GM20431 (cell line): ENCODE measurements around the gene USF3.

Source experiments
- in situ Hi-C: fragments of 300-500 bp; cut with MseI, MboI; formaldehyde crosslinking; loops from one replicate; pipeline ENCODE4 v1.15.0; 2020; ENCODE audit warnings: low sequenced_read_pairs; ENCODE audit not compliant: unreplicated experiment

USF3 gene

DNA sequence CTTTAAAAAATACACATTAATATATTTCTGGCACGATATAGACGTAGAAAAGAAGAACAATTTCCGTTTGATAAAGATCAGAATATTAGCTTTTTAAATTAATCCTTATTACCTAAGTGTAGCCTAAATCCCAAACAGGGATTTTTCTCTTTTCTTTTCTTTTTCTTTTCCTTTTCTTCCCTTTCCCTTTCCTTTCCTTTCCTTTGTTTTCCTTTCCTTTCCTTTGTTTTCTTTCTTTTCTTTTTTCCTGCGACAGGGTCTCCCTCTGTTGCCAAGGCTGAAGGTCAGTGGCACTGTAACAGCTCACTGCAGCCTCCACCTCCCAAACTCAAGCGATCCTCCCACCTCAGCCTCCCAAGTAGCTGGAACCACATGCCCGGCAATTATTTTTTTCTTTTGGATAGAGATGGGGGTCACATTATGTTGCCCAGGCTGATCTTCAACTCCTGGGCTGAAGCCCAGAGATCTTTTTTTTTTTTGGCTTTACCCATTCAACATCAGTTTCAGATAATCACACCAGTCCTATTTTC, 1.8 kb upstream of the USF3 start:
- in situ Hi-C loops, result no loop called here

DNA sequence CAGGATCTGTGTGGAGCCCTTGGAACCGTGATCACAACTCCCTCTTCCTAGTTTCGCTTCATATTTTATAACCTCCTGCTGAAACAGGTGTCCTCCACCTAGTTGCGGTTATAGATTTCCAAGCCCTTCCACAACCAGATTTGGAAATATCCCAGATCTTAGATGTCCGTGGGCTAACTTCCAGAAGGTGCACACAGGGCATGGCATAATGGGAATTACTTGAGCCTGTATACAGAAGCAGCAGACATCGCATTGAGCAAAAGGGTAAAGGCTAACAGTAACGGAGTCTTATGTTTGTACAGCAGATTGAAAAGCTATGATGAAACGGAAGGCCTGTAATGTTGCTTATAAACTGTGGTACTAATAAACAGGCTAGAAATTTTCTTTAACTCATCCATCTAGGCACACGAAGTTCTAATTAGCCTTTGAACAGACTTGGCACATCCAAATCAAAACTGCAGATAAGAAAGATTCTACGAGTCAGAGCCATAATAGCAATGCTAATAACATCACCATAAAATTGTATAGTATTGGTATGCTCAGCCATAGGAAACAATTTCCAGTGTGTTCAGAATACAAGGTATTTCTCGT, 1.2 kb upstream of the USF3 start:
- in situ Hi-C loops, result no loop called here

DNA sequence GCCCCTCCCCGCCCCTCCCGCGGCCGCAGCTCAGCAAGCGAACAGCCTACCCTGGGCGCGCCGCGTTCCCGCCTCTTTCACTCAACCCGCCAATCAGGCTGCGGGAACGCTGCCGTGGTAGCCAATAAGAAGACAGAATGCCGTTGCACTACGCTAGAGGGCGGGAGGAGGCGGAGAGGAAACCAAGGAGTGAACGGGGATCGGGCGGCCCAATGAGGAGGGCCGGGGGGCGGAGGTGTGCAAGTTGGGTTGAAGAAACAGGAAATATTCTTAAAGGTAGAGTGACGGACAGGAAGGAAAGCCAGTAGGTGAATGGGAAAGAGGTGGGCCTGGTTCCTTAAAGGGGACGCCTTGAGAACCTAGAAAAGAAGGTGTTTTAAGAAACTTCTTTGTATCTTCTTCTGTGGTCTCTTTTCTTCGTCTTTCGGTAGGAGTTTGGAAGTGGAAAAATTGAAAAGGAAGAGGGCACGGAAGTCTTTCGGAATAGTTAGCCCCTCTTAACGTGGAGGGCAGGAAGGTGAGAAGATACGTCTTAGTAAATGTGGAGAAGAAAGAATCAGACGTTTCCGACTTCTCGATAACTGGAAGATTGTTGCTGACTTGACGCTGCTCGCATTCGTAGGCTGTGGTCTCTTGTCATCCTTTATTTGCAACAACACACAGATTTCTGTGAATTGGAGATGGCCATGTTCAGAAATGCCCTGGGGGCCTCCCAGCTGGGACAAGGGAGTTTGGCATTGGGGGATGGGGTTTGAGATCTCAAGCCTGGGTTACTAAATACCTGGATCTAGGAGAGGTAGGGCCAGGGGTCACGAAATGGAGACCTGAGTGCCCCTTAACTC, 437 bp upstream of the USF3 start:
- in situ Hi-C loops, result no loop called here

DNA sequence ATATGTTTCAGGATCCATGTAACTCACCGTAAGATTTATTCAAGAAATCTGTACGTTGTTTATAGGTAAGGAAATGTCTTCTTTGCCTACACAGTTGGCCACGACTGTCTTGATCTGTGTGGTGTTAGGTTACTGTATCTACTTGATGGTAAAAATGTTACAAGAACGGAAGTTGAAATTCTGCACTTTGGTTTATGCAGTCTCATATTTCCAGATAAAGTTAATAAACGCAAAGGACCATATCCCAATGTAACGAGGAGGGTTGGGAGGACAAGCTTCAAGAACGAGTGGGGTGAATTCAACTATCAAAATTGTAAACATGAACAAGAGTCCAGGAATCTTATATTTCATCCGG, 1.0 kb downstream of the USF3 start:
- in situ Hi-C loops, result no loop called here

- in situ Hi-C loops, result no loop called here
These were observed 6.0 kb downstream of the USF3 start for GRCh38 chr3:113690482-113690881.

DNA sequence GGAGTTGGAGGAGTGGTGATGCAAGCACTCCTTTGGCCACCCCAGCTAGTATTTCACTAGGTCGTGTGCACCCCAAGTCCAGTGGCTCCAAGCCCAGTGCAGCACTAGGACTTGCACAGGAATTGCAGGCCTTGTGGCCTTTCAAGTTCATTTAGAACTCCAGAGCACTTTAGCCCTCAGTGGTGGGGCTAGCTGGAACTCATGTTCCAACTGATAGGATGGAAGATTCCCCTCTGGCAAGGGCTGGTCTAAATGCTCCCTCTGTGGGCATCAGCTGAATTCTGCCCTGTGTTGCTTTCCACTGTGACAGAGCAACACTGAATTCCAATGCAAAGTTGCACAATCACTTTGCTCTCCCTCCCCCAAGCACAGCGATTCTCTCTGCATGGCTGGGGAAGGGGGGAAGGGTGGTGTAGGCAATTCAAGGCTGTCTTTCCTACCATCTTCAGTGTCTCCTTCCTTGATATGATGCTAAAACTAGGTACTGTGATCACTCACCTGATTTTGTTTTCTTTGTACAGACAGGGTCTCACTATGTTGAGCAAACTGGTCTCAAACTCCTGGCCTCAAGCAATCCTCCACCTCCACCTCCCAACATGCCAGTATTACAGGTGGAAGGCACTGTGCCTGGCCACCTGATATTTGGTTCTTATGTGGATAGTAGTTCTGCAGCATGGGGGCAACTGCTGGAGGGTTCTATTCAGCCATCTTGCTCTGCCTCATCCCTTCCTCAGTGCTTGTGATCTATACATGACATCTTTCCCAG, 10.3 kb downstream of the USF3 start:
- in situ Hi-C loops, result no loop called here

DNA sequence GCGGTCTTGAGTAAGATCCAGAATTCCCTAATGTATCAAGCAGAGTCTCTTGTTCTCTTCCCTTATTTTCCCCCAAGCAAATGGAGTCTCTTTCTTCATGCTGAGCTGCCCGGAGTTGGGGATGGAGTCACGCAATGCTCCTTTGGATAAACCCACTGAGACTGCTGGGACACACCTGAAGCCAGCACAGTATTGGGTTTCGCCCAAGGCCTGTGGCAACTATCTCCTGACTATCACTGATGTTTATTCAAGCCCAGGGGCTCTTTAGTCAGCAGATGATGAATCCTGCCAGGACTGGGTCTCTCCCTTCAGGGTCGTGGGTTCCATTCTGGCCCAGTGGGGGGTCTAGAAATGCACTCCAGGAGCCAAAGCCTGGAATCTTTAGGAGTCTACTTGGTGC, 11.3 kb downstream of the USF3 start:
- in situ Hi-C loops, result no loop called here

DNA sequence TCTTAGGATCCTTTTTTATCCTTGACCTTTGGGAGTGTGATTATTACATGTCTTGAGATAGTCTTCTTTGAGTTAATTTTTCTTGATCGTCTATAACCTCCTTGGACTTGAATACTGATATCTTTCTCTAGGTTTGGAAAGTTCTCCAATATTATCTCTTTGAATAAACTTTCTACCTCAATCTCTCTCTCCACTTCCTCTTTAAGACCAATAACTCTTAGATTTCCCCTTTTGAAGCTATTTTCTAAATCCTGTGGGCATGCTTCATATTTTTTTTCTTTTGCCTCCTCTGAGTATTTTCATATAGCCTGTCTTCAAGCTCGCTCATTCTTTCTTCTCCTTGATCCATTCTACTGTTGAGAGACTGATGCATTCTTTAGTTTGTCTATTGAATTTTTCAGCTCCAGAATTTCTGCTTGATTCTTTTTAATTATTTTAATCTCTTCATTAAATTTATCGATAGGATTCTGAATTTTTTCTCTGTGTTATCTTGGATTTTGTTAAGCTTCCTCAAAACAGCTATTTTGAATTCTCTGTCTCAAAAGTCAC, 12.1 kb downstream of the USF3 start:
- in situ Hi-C loops, result no loop called here

DNA sequence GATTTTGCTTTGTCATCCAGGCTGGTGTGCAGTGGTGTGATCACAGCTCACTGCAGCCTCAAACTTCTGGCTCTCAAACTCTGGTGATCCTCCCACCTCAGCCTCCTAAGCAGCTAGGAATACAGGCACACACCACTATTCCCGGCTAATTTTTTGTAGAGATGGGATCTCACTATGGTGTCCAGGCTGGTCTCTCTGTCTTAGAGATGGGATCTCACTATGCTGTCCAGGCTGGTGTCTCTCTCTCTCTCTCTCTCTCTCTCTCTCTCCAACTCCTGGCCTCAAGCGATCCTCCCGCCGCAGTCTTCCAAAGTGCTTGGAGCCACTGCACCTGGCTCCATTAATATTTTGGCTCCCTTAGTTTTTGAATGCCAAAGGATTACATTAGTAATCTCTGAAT, 17.7 kb downstream of the USF3 start:
- in situ Hi-C loops, result no loop called here

GRCh38 chr3:113677737-113678136, 18.7 kb downstream of the USF3 start:
- in situ Hi-C loops, result no loop called here

DNA sequence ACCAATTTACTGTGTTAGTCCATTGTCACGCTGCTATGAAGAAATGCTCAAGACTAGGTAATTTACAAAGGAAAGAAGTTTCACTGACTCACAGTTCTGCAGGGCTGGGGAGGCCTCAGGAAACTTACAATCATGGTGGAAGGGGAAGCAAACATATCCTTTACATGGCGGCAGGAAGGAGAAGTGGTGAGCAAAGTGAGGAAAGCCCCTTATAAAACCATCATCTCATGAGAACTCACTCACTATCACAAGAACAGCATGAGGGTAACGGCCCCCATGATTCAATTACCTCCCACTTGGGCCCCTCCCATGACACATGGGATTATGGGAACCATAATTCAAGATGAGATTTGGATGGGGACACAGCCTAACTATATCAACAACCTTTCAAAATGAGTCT, 20.2 kb downstream of the USF3 start:
- in situ Hi-C loops, result no loop called here

DNA sequence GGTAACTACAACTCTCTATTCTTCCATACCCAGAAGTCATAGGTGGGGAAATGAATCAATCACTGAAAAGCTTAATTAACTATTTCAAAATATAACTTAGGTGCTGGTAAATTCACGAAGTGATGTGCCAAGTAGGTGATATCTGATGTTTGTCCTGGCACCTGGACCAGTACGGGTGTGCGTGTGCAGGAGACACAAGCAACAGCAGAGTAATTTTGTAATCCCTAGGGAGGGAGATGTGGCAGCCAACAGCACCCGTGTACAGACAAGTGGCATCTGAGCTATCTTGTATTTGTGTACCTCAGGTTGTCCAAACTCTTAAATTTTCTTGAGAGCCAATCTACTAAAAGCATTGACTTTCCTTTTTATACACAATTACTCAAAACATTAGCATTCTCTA, 22.8 kb downstream of the USF3 start:
- in situ Hi-C loops, result no loop called here

- in situ Hi-C loops, result no loop called here
These were observed 28.4 kb downstream of the USF3 start for GRCh38 chr3:113668015-113668414.

- in situ Hi-C loops, result no loop called here
These were observed 31.8 kb downstream of the USF3 start for GRCh38 chr3:113664523-113665094.

DNA sequence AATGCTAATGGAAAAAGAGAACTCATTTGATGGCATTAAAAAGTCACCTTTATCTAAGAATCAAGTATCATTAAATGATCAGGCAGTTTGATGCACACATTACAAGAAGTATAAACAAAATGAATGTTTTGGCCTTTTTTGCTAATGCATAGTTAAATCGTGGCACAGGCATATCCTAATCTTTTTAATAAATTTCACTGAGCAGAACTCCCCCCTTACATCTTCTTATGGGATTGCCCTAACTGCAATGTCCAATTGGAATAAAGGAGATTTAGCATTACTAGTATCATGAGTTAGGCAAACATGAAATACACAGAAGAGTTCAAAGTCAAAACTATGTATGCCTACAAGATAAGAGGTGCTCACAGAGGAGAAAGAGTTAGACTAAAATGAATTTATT, 32.7 kb downstream of the USF3 start:
- in situ Hi-C loops, result no loop called here

DNA sequence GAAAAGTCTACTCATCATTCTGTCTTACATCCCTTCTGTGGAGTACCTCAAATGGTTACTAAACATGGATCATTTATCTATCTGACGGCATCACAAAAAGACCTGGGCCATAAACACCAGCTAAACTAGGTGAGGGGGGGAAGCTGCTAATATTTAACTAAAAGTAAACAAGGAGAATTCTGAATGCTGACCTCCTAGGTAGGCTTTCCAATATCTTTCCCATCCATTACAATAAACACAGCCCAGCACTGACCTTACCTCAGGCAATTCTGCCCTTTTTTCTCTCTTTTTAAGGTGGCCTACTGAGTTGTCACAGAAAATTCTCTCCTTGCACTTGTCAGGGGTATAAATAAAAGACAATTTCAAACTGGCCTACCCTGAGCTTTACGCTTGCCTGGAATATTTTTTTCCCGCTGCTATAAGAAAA, 33.1 kb downstream of the USF3 start:
- in situ Hi-C loops, result no loop called here

DNA sequence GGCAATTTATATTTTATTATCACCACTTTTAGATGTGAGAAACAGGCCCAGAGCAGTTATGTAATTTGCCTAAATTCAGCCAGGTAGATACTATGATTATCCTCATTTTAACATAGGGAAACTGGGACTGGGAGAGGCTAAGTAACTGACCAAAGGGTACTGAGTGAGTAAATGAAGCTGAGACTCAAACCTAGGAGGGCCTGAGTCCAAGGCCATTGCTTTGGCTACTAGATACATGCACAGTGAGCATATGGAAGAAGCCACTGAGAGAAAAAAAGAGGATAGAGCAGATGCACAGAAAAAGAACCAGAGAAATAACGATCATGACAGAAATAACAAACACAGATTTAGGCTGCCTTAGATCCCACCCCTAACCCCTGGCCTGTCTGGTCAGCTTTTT, 33.6 kb downstream of the USF3 start:
- in situ Hi-C loops, result no loop called here

DNA sequence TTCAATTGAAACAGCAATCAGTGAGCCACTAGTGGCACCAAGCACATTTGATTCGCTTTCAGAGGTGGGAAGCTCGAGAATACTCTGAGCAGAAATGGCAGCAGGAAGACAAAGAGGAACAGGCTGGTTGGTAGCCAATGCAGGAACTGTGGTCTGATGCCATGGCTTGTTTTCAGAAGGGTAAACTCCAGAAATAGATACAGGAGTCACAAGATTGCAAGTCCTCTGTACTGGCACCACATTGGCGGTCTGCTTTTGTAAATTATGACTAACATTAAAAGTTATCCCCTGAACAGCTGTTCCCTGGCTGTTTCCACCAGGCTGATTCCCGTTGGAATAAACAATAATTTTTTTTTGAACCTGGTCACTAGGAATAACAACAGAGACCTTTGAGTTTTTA, 35.5 kb downstream of the USF3 start:
- in situ Hi-C loops, result no loop called here

DNA sequence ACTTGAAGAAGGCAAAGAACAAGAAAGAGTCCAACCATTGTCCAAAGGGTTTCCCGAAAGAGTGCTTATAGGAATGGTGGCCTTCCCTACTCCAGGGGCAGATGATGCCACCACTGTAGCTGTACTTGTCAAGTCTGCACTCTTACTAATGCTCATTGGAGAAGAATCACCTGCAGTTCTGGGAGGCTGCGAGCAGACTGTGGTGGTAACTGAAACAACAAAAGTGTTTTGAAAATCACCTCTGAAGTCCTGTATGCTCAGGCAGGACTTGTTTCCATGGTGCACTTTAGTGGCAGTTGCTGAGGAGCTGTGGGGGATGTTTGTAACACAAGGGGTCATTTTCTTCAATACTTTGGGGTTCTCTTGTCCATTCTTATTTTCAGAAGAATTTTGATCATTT, 36.0 kb downstream of the USF3 start:
- in situ Hi-C loops, result no loop called here

- in situ Hi-C loops, result no loop called here
These were observed 36.4 kb downstream of the USF3 start for GRCh38 chr3:113659996-113660395.
